GM19328 (cell line): ENCODE data around the gene NLRC4.
"Not testable (repeated sequence)": the region's sequence is repeated elsewhere in the genome, so short reads cannot be mapped to it uniquely, and the experiment has no call there.

Source experiments
- ATAC-seq: cut with Tn5 transposase; IDR thresholded peaks from one replicate; pipeline ENCODE4 v1.9.1; 2021; ENCODE audit warnings: mild to moderate bottlenecking, moderate library complexity; ENCODE audit not compliant: unreplicated experiment

The NLRC4 gene

GRCh38 chr2:32246911-32247310 lies 17.8 kb downstream of the NLRC4 start:
- no peak for ATAC-seq

- no peak for ATAC-seq
These were observed 22.4 kb downstream of the NLRC4 start for GRCh38 chr2:32242331-32242730.

GRCh38 chr2:32237996-32238395 lies 26.7 kb downstream of the NLRC4 start:
- ATAC-seq: no peak

GRCh38 chr2:32237488-32237887 lies 27.2 kb downstream of the NLRC4 start:
- ATAC-seq: no peak

- ATAC-seq: no peak
These were observed 29.4 kb downstream of the NLRC4 start for GRCh38 chr2:32235315-32235714.

GRCh38 chr2:32231959-32232358 lies 32.7 kb downstream of the NLRC4 start:
- no peak for ATAC-seq

GRCh38 chr2:32229635-32230034 lies 35.1 kb downstream of the NLRC4 start:
- no peak for ATAC-seq

GRCh38 chr2:32228181-32228580 lies 36.5 kb downstream of the NLRC4 start:
- no peak for ATAC-seq

- no peak for ATAC-seq
These were observed 37.2 kb downstream of the NLRC4 start for GRCh38 chr2:32227492-32227891.

GRCh38 chr2:32222966-32223365 lies 41.7 kb downstream of the NLRC4 start:
- no peak for ATAC-seq

GRCh38 chr2:32220445-32220844 lies 44.2 kb downstream of the NLRC4 start:
- ATAC-seq: no peak

GRCh38 chr2:32212295-32212694 lies 52.4 kb downstream of the NLRC4 start:
- ATAC-seq: no peak

GRCh38 chr2:32210767-32211408 lies 53.8 kb downstream of the NLRC4 start:
- ATAC-seq: no peak

- ATAC-seq: not testable (repeated sequence)
These were observed 61.3 kb downstream of the NLRC4 start for GRCh38 chr2:32203428-32203827.

GRCh38 chr2:32200814-32201213 lies 63.9 kb downstream of the NLRC4 start:
- no peak for ATAC-seq

- no peak for ATAC-seq
These were observed 72.3 kb downstream of the NLRC4 start for GRCh38 chr2:32192418-32192817.

GRCh38 chr2:32189011-32189410 lies 75.7 kb downstream of the NLRC4 start:
- no peak for ATAC-seq

GRCh38 chr2:32182667-32183066 lies 82.0 kb downstream of the NLRC4 start:
- no peak for ATAC-seq
